Tibial nerve (tissue), 4 donors: ENCODE results near the gene SLC36A3. TPM values are rescaled to one million over a fixed set of nuclear protein-coding genes. Genes with fewer than 3 reads are reported as not detected.

Experiments
- DNase-seq, 2 donors: peaks; one replicate each; pipeline ENCODE4 v3.0.0-alpha.2; 2019; ENCODE audit warnings: low spot score in 2 of 2
- H3K27ac ChIP-seq, 4 donors: fragments of 200-600 bp; sonication (generic) in 3 of 4; one replicate each; pipeline ENCODE4 v1.5.1; 2017 to 2019; ENCODE audit warnings: mild to moderate bottlenecking in 1 of 4
- H3K27me3 ChIP-seq, 2 donors: fragments of 200-600 bp; sonication (generic) in 1 of 2; one replicate each; pipeline versions ENCODE4 v1.5.1 to v1.6.0; 2017 to 2019
- H3K36me3 ChIP-seq, 3 donors: fragments of 200-600 bp; sonication (generic); one replicate each; pipeline ENCODE4 v1.5.1; 2018 to 2019
- H3K4me1 ChIP-seq, 4 donors: fragments of 200-600 bp; sonication (generic) in 3 of 4; one replicate each; pipeline ENCODE4 v1.5.1; 2017 to 2019
- H3K4me3 ChIP-seq, 4 donors: fragments of 200-600 bp; sonication (generic) in 3 of 4; one replicate each; pipeline ENCODE4 v1.5.1; 2017 to 2019; ENCODE audit warnings: mild to moderate bottlenecking in 1 of 4, moderate library complexity in 1 of 4
- H3K9me3 ChIP-seq, 4 donors: fragments of 200-600 bp; sonication (generic) in 3 of 4; one replicate each; pipeline ENCODE4 v1.5.1; 2017 to 2019
- EP300 ChIP-seq, 2 donors: sonication (generic); formaldehyde crosslinking; IDR thresholded peaks; one replicate each; pipeline ENCODE4 v1.6.1; 2017; ENCODE audit warnings: antibody characterized with exemption in 2 of 2, mild to moderate bottlenecking in 1 of 2
- POLR2A ChIP-seq, 2 donors: fragments of 450-650 bp; IDR thresholded peaks; one replicate each; pipeline ENCODE4 v1.6.1; 2017; ENCODE audit warnings: antibody characterized with exemption in 2 of 2, mild to moderate bottlenecking in 2 of 2, moderate library complexity in 2 of 2
- WGBS, 2 donors: methylation state at CpG; one replicate each; pipeline ENCODE4 v1.1.5; 2018; 5-methylcytosine and 5-hydroxymethylcytosine counted together
- total RNA-seq, 4 donors: library from RNA; depleted of rRNA; stranded (reverse); fragments of >200 nt; gene quantifications; one replicate each; pipeline ENCODE4 v1.1.0, GENCODE V29; 2016
- TF ChIP-seq, protein P1 (sequence below), 5 experiments: fragments of 200-600 bp in 3 of 5; fragments of 450-650 bp in 2 of 5; sonication (generic) in 3 of 5; IDR thresholded peaks; one replicate each; pipeline ENCODE4 v1.5.1; 2016 to 2019; ENCODE audit warnings: antibody characterized with exemption in 5 of 5, mild to moderate bottlenecking in 3 of 5, moderate library complexity in 2 of 5

SLC36A3 gene
- total RNA-seq, 4 donors from 2014 or later, result not detected

DNA sequence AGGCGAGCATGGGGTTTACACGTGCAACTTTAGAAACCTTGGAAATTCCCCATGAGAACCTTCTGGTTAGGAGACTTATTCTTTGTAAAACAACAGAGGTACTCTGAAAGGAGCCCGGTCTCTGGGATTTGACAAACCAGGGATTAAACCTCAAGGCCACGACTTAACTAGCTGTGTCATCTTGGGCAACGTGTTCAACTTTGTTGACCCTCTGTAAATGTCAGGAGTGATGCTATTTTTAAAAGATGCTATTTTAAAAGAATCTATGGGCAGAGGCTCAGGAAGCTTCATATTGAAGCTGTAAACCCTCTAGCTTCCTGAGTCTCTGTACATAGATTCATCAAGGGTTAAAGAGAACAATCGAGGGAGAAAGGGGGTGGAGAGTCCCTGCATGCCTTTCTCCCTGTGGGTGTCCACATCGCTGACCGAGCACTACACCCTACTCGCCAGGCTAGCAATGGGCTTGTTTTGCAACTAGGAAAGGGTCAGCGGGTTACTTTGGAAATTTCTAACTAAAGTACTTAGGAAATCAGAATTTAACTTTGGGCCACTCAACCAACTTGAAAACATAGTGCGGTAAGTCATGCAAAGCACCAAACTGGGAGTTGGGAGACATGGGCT, 41.7 kb upstream of the SLC36A3 start:
- WGBS, 2 donors, result 31 to 33% methylated on average over 11 of the region's 11 CpGs
- Histone ChIP-seq H3K4me3 (peak overlapping the region in 2 of 4 donors; percentile 5 to 34), H3K27me3 (no peaks in the 10 kb centered on the region), H3K4me1 (peaks cover 0 to 16% (median 0%) of the 10 kb centered on the region in 4 donors), H3K9me3 (no peaks in the 10 kb centered on the region), H3K27ac (peak overlapping the region in 2 of 4 donors; percentile 37 to 63), H3K36me3 (no peaks in the 10 kb centered on the region)
- no peak for DNase-seq
- TF ChIP-seq POLR2A (IDR thresholded peaks at IDR 0.05), result no peak
- peak in 1 of 2 donors; percentile 35 for TF ChIP-seq EP300 (IDR thresholded peaks at IDR 0.05)
- TF ChIP-seq, protein P1, sequence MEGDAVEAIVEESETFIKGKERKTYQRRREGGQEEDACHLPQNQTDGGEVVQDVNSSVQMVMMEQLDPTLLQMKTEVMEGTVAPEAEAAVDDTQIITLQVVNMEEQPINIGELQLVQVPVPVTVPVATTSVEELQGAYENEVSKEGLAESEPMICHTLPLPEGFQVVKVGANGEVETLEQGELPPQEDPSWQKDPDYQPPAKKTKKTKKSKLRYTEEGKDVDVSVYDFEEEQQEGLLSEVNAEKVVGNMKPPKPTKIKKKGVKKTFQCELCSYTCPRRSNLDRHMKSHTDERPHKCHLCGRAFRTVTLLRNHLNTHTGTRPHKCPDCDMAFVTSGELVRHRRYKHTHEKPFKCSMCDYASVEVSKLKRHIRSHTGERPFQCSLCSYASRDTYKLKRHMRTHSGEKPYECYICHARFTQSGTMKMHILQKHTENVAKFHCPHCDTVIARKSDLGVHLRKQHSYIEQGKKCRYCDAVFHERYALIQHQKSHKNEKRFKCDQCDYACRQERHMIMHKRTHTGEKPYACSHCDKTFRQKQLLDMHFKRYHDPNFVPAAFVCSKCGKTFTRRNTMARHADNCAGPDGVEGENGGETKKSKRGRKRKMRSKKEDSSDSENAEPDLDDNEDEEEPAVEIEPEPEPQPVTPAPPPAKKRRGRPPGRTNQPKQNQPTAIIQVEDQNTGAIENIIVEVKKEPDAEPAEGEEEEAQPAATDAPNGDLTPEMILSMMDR (IDR thresholded peaks at IDR 0.05), result no peak

DNA sequence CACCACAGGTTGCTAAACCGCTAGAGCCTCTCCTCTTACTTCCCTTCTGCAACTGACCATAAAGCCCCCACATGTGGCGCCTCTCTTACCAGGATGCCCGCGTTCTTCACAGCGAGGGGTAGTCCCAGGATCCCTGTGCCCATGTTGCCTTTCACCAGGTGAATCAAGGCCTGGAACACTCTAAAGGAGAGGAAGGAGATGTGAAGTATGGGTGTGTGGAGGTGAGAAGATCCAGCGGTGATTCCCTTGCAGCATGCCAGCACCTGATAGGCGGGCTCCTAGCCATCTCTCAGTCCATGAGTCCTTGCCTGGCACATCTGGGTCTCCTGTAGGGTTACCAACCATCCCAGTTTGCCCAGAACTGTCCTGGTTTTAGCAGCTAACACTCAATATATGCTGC, 40.5 kb upstream of the SLC36A3 start:
- TF ChIP-seq EP300 (IDR thresholded peaks at IDR 0.05), result no peak
- no peak for TF ChIP-seq POLR2A (IDR thresholded peaks at IDR 0.05)
- TF ChIP-seq, protein P1 (IDR thresholded peaks at IDR 0.05), result no peak
- Histone ChIP-seq H3K9me3 (no peaks in the 10 kb centered on the region), H3K27me3 (no peaks in the 10 kb centered on the region), H3K27ac (no peak overlapping the region), H3K36me3 (no peaks in the 10 kb centered on the region), H3K4me1 (peaks cover 0 to 16% (median 0%) of the 10 kb centered on the region in 4 donors), H3K4me3 (no peak overlapping the region)
- DNase-seq, result no peak
- WGBS, 2 donors, result 94 to 95% methylated on average over 7 of the region's 7 CpGs

DNA sequence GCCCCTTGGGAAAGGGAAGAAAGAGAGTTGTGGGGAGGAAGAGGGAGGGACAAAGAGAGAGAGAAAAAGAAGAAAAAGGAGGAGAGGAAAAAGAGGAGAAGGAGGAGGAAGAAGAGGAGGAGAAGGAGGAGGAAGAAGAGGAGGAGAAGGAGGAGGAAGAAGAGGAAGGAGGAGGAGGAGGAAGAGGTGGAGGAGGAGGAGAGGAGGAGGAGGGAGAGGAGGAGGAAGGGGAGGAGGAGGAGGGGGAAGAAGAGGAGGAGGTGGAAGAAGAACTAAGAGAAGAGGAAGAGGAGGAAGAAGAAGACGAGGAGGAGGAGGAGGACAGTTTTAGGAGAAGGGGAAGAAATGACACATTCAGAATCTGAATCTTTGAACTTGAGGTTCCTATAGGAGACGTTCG, 36.4 kb upstream of the SLC36A3 start:
- TF ChIP-seq POLR2A (IDR thresholded peaks at IDR 0.05), result no peak
- no peak for TF ChIP-seq EP300 (IDR thresholded peaks at IDR 0.05)
- TF ChIP-seq, protein P1 (IDR thresholded peaks at IDR 0.05), result no peak
- Histone ChIP-seq H3K4me3 (no peak overlapping the region), H3K4me1 (peaks cover 0 to 2% (median 0%) of the 10 kb centered on the region in 4 donors), H3K9me3 (no peaks in the 10 kb centered on the region), H3K36me3 (no peaks in the 10 kb centered on the region), H3K27me3 (no peaks in the 10 kb centered on the region), H3K27ac (no peak overlapping the region)
- 73 to 77% methylated on average over 3 of the region's 3 CpGs for WGBS, 2 donors
- no peak for DNase-seq

DNA sequence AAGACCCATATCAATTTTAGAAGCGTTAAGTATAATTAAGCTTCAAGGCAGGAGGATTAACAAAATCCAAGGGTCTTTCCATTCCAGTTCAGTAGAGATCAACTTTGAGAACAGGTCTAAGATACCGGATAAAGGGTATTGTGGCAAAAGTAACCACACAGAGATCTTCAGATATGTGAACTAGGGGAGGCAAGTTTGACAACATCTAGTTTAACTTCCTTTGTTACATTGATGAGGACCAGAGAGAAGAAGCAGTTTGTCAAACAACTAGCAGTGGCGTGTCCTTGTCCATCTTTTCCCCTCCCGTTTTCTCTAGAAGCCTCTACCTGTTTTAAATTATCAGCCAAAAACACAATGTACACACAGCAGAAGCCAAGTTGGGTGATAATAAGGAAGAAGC, 35.2 kb upstream of the SLC36A3 start:
- no peaks in the 10 kb centered on the region for H3K4me1 ChIP-seq
- no peaks in the 10 kb centered on the region for H3K36me3 ChIP-seq
- 91 to 94% methylated on average over 4 of the region's 4 CpGs for WGBS, 2 donors
- DNase-seq, result no peak
- no peak overlapping the region for H3K27ac ChIP-seq
- no peaks in the 10 kb centered on the region for H3K9me3 ChIP-seq
- H3K27me3 ChIP-seq, result no peaks in the 10 kb centered on the region
- TF ChIP-seq EP300 (IDR thresholded peaks at IDR 0.05) (no peak), POLR2A (IDR thresholded peaks at IDR 0.05) (no peak)
- TF ChIP-seq, protein P1 (IDR thresholded peaks at IDR 0.05), result no peak
- no peak overlapping the region for H3K4me3 ChIP-seq

DNA sequence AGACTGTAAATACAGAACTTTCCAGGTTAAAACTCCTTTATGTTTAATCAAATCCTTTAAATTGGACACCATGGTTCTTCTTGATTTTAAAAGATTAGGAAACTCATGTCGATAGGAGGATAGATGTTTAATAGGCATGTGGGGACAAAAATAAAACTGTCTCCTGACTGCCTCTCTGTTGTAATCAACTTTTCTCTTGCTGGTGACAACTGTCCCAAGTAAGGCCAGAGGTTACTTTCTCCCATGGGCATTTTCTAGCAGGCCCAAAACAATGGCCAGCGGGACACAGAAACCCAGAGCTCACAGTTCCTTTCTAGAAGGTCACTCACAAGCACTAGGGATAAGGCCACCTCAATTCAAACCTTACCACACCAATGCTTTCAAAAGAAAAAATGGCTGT, 29.3 kb upstream of the SLC36A3 start:
- no peaks in the 10 kb centered on the region for H3K9me3 ChIP-seq
- TF ChIP-seq POLR2A (IDR thresholded peaks at IDR 0.05) (no peak), EP300 (IDR thresholded peaks at IDR 0.05) (no peak)
- TF ChIP-seq, protein P1 (IDR thresholded peaks at IDR 0.05), result no peak
- H3K27ac ChIP-seq, result no peak overlapping the region
- H3K27me3 ChIP-seq, result no peaks in the 10 kb centered on the region
- no peak overlapping the region for H3K4me3 ChIP-seq
- DNase-seq, result no peak
- WGBS, 2 donors, result 65 to 67% methylated on average over 2 of the region's 2 CpGs
- H3K4me1 ChIP-seq, result no peaks in the 10 kb centered on the region
- no peaks in the 10 kb centered on the region for H3K36me3 ChIP-seq
